Chondrocyte (in vitro differentiated cells): ENCODE measurements around the gene TAS2R50. TPM values are rescaled to one million over a fixed set of nuclear protein-coding genes. Genes with fewer than 3 reads are reported as not detected.
A peak's percentile ranks its signal among the peaks of the same experiment; 100 is the strongest.

Experiments used
- DNase-seq: peaks from one replicate; pipeline ENCODE4 v3.0.0; 2021; ENCODE audit warnings: mixed read lengths, low spot score
- H3K27ac Mint-ChIP-seq: one replicate; pipeline ENCODE4 v1.8.0; 2021; ENCODE audit warnings: mild to moderate bottlenecking, moderate library complexity, mixed read lengths; ENCODE audit not compliant: unreplicated experiment
- H3K27me3 Mint-ChIP-seq: 2 replicates; pipeline ENCODE4 v1.8.0; 2021; ENCODE audit warnings: low read depth, mixed read lengths
- H3K36me3 Mint-ChIP-seq: 2 replicates; pipeline ENCODE4 v1.8.0; 2021; ENCODE audit warnings: low read depth, mixed read lengths
- H3K4me1 Mint-ChIP-seq: 2 replicates; pipeline ENCODE4 v1.8.0; 2021; ENCODE audit warnings: low read depth, mild to moderate bottlenecking, mixed read lengths
- H3K4me3 Mint-ChIP-seq: one replicate; pipeline ENCODE4 v1.8.0; 2021; ENCODE audit warnings: mild to moderate bottlenecking, moderate library complexity, mixed read lengths; ENCODE audit not compliant: unreplicated experiment
- H3K9me3 Mint-ChIP-seq: 2 replicates; pipeline ENCODE4 v1.8.0; 2021; ENCODE audit warnings: low read depth, mixed read lengths
- total RNA-seq: library from RNA; stranded (reverse); gene quantifications from 3 replicates; pipeline ENCODE4 v1.2.1, GENCODE V29; 2021
- TF ChIP-seq, protein P1 (sequence below): fragments of 200-600 bp; sonication (generic); IDR thresholded peaks from 2 replicates; pipeline ENCODE4 v1.5.0; 2021; ENCODE audit warnings: antibody characterized with exemption, mild to moderate bottlenecking, moderate library complexity

TAS2R50 gene
- total RNA-seq, 1 donor from 2014 or later = 0.95 TPM

DNA sequence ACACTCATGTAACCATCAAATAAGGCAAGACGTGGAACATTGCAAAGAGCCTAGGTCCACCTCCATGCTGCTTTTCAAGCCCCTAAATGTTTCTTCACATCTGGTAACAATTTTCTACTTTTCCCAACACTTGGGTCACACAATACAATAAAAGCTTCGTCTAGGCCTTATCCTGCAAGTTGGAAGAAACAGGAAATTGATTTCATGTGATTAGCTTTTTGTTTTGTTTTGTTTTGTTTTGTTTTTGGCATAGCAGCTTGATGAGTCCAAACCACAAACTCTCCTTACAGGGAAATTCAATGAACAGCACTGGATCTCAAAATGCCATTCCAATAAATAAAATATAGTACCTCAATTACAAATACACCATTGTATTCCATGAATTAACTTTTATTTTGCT is 19.3 kb downstream of the TAS2R50 start:
- Mint-ChIP-seq H3K36me3 (no peaks in the 10 kb centered on the region), H3K9me3 (no peaks in the 10 kb centered on the region), H3K4me3 (no peak overlapping the region), H3K27me3 (no peaks in the 10 kb centered on the region), H3K27ac (no peak overlapping the region), H3K4me1 (peaks cover 13% of the 10 kb centered on the region)
- TF ChIP-seq, protein P1, sequence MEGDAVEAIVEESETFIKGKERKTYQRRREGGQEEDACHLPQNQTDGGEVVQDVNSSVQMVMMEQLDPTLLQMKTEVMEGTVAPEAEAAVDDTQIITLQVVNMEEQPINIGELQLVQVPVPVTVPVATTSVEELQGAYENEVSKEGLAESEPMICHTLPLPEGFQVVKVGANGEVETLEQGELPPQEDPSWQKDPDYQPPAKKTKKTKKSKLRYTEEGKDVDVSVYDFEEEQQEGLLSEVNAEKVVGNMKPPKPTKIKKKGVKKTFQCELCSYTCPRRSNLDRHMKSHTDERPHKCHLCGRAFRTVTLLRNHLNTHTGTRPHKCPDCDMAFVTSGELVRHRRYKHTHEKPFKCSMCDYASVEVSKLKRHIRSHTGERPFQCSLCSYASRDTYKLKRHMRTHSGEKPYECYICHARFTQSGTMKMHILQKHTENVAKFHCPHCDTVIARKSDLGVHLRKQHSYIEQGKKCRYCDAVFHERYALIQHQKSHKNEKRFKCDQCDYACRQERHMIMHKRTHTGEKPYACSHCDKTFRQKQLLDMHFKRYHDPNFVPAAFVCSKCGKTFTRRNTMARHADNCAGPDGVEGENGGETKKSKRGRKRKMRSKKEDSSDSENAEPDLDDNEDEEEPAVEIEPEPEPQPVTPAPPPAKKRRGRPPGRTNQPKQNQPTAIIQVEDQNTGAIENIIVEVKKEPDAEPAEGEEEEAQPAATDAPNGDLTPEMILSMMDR = no peak
- DNase-seq = no peak

GRCh38 chr12:10966314-10966713 is 20.4 kb downstream of the TAS2R50 start:
- no peak for DNase-seq
- Mint-ChIP-seq H3K4me3 (no peak overlapping the region), H3K4me1 (peaks cover 13% of the 10 kb centered on the region), H3K36me3 (peaks cover 3% of the 10 kb centered on the region), H3K27ac (no peak overlapping the region), H3K27me3 (no peaks in the 10 kb centered on the region), H3K9me3 (no peaks in the 10 kb centered on the region)
- TF ChIP-seq, protein P1 = no peak

DNA sequence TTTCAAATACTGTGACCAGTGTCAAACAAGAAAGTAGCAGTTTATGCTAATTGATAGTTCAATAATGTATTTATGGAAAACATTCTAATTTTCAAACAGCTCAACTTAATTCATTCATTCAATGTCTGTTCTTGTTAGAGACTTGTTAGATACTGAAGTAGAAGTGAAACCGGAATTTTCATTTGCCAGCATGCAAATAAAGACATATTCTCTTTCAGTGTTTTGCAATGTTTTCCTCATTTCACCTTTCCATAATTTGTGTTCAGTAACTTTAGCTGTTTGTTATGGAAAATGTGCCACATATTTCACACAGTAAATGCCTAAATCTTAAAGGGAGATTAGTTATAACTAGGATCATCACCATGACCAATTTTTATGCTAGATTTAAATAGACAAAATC is 21.2 kb downstream of the TAS2R50 start:
- H3K4me3 Mint-ChIP-seq = no peak overlapping the region
- DNase-seq = no peak
- no peak overlapping the region for H3K27ac Mint-ChIP-seq
- H3K4me1 Mint-ChIP-seq = peaks cover 13% of the 10 kb centered on the region
- H3K27me3 Mint-ChIP-seq = no peaks in the 10 kb centered on the region
- no peaks in the 10 kb centered on the region for H3K9me3 Mint-ChIP-seq
- TF ChIP-seq, protein P1 = no peak
- peaks cover 3% of the 10 kb centered on the region for H3K36me3 Mint-ChIP-seq

DNA sequence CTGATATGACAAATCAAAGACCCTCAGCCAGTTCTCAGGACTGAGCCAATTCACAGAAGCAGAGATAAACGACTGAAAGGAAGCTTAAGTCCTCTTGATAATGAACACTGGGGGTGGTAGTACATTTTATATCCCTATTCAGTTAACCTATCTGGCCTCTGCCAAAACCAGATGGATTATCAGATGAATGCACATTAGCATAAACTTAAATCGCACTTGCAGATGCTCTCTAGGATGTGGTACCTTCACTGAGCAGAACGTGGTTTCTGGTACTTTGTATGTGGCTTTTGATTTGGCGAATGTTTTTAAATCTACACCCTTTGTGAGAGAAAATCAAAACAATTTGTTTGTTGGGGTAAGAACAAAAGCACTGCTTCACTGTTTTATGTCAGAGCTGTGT is 26.5 kb downstream of the TAS2R50 start:
- no peak overlapping the region for H3K4me3 Mint-ChIP-seq
- H3K4me1 Mint-ChIP-seq = no peaks in the 10 kb centered on the region
- H3K27ac Mint-ChIP-seq = no peak overlapping the region
- no peaks in the 10 kb centered on the region for H3K27me3 Mint-ChIP-seq
- DNase-seq = no peak
- peaks cover 19% of the 10 kb centered on the region for H3K9me3 Mint-ChIP-seq
- TF ChIP-seq, protein P1 = no peak
- peaks cover 15% of the 10 kb centered on the region for H3K36me3 Mint-ChIP-seq

GRCh38 chr12:10959804-10960203 is 26.9 kb downstream of the TAS2R50 start:
- H3K27me3 Mint-ChIP-seq = no peaks in the 10 kb centered on the region
- TF ChIP-seq, protein P1 = peak; percentile 22
- no peak overlapping the region for H3K27ac Mint-ChIP-seq
- H3K36me3 Mint-ChIP-seq = peaks cover 16% of the 10 kb centered on the region
- H3K4me1 Mint-ChIP-seq = no peaks in the 10 kb centered on the region
- peaks cover 23% of the 10 kb centered on the region for H3K9me3 Mint-ChIP-seq
- no peak for DNase-seq
- no peak overlapping the region for H3K4me3 Mint-ChIP-seq
